ENCODE results near the gene SNX32. TPM values are rescaled to one million over a fixed set of nuclear protein-coding genes. Genes with fewer than 3 reads are reported as not detected.
A peak's percentile ranks its signal among the peaks of the same experiment; 100 is the strongest.

Gene SNX32
- total RNA-seq, 2 experiments from 2014 or later, result 0.33 to 0.61 TPM

DNA sequence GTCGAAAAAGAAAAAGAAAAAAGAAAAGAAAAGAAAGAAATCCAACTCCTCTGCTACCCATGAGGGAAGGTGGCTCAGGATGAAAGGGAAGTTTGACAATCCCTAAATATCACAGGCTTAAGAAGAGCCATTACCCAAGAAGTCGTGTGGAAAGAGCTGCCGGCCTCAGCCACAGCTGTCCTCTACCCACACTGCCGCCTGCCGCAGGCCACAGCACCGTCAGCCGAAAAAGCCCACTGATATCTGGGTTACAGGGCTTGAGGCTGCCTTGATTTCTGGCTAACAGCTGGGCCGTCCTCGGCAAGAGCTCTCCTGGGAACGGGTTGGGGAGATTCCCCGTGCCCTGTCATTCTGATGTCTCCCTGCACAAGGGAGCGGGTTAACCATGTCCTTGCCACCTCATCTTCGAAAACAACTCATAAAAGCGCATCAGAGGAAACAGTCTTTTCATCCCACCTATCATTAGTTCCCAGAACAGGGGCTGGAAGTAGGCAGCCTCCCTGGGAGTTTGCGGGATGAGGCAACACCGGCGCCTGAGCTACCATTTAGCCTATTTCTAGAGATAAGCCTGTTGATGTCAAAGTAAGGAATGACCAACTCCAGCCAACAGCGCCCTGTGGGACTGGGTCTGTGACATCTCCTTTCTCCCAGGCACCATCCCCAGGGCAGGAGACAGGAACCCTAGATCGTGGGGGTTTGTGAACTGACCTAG is 21.8 kb upstream of the SNX32 start:
- no peak overlapping the region for H3K27ac ChIP-seq (ENCODE audit: low read depth in 1 of 2, low read length in 2 of 2)
- no peaks in the 10 kb centered on the region for H3K9me3 Mint-ChIP-seq
- H3K36me3 Mint-ChIP-seq (ENCODE audit: low read depth), result no peaks in the 10 kb centered on the region
- H3K4me3 Mint-ChIP-seq, result no peak overlapping the region
- no peaks in the 10 kb centered on the region for H3K36me3 ChIP-seq (ENCODE audit: insufficient read depth, low read length)
- H3K9me3 ChIP-seq (ENCODE audit: control insufficient read depth in 1 of 2, insufficient read depth in 1 of 2, low read length in 2 of 2), result no peaks in the 10 kb centered on the region
- peaks cover 3% of the 10 kb centered on the region for H3K4me1 ChIP-seq (ENCODE audit: insufficient read depth, low read length)
- ChIA-PET POLR2A (no interaction called here), CTCF (no interaction called here)
- TF ChIP-seq, protein P1, sequence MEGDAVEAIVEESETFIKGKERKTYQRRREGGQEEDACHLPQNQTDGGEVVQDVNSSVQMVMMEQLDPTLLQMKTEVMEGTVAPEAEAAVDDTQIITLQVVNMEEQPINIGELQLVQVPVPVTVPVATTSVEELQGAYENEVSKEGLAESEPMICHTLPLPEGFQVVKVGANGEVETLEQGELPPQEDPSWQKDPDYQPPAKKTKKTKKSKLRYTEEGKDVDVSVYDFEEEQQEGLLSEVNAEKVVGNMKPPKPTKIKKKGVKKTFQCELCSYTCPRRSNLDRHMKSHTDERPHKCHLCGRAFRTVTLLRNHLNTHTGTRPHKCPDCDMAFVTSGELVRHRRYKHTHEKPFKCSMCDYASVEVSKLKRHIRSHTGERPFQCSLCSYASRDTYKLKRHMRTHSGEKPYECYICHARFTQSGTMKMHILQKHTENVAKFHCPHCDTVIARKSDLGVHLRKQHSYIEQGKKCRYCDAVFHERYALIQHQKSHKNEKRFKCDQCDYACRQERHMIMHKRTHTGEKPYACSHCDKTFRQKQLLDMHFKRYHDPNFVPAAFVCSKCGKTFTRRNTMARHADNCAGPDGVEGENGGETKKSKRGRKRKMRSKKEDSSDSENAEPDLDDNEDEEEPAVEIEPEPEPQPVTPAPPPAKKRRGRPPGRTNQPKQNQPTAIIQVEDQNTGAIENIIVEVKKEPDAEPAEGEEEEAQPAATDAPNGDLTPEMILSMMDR (IDR thresholded peaks at IDR 0.05), result no peak
- peaks cover 5% of the 10 kb centered on the region for H3K4me1 Mint-ChIP-seq (ENCODE audit: low read depth)
- ATAC-seq (ENCODE audit: poor library complexity) (no peak), DNase-seq (no peak)
- H3K4me3 ChIP-seq (ENCODE audit: low read length), result no peak overlapping the region
- H3K27ac Mint-ChIP-seq, result no peak overlapping the region
- H3K27me3 ChIP-seq (ENCODE audit: control insufficient read depth in 1 of 2, insufficient read depth in 2 of 2, low read length in 2 of 2), result no peaks in the 10 kb centered on the region
- H3K27me3 Mint-ChIP-seq, result peaks cover 4% of the 10 kb centered on the region
- intact Hi-C loops (cut with DNase I, micrococcal nuclease), result no loop called here

DNA sequence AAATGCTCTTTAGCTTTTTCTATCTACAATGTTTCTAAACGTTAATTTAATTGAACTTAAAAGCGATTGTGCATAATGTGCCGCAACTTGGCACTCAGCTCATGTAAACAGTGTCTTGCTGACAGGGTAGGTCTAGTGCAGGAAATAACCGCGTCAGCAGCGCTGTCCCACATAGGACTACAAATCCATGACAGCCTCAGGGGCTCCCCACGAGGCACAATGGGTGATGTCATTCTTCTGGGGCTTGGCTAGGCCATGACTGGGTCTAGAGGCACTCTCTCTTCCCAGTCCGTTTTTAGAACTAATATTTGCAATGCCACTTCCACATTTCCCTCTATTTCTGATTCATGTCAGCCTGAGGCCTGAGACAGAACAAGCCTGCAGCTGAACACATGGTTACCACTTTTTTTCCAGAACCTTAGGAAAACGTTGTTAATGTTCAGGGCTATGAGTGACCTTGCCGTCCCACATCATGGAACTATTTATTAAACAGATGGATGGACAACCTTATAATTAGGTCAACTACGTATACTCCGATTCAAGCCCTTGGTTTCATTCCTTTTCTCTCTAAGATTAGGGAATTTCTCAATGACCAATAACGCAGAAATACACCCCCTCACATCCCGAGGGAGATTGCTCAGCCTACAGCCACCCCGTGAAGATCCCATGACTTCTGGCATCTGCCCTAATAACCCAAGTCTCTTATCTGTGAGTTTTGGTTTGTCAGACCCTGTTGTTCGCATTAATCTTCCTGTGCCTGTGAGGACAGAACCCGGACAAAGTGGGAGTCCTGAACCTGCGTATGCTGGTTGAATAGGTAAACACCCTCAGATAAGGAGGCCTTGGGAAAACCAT is 19.4 kb upstream of the SNX32 start:
- intact Hi-C loops (cut with DNase I, micrococcal nuclease), result no loop called here
- Histone ChIP-seq H3K36me3 (ENCODE audit: insufficient read depth, low read length) (no peaks in the 10 kb centered on the region), H3K9me3 (ENCODE audit: control insufficient read depth in 1 of 2, insufficient read depth in 1 of 2, low read length in 2 of 2) (no peaks in the 10 kb centered on the region), H3K27ac (ENCODE audit: low read depth in 1 of 2, low read length in 2 of 2) (no peak overlapping the region), H3K27me3 (ENCODE audit: control insufficient read depth in 1 of 2, insufficient read depth in 2 of 2, low read length in 2 of 2) (no peaks in the 10 kb centered on the region), H3K4me3 (ENCODE audit: low read length) (no peak overlapping the region), H3K4me1 (ENCODE audit: insufficient read depth, low read length) (peaks cover 16% of the 10 kb centered on the region)
- DNase-seq (peak in 3 of 14 experiments; percentile 11 to 66 (median 37)), ATAC-seq (ENCODE audit: poor library complexity) (no peak)
- H3K4me3 Mint-ChIP-seq, result no peak overlapping the region
- peaks cover 11% of the 10 kb centered on the region for H3K4me1 Mint-ChIP-seq (ENCODE audit: low read depth)
- no peaks in the 10 kb centered on the region for H3K9me3 Mint-ChIP-seq
- no peaks in the 10 kb centered on the region for H3K36me3 Mint-ChIP-seq (ENCODE audit: low read depth)
- ChIA-PET POLR2A (no interaction called here), CTCF (interaction anchor here (1.0 to 4.5 kb wide), 2 partner anchors 35 to 37 kb away, joined by 3 to 39 read pairs; partner anchors contain the start of gene AP5B1)
- TF ChIP-seq, protein P1 (IDR thresholded peaks at IDR 0.05), result no peak
- no peak overlapping the region for H3K27ac Mint-ChIP-seq
- no peaks in the 10 kb centered on the region for H3K27me3 Mint-ChIP-seq

DNA sequence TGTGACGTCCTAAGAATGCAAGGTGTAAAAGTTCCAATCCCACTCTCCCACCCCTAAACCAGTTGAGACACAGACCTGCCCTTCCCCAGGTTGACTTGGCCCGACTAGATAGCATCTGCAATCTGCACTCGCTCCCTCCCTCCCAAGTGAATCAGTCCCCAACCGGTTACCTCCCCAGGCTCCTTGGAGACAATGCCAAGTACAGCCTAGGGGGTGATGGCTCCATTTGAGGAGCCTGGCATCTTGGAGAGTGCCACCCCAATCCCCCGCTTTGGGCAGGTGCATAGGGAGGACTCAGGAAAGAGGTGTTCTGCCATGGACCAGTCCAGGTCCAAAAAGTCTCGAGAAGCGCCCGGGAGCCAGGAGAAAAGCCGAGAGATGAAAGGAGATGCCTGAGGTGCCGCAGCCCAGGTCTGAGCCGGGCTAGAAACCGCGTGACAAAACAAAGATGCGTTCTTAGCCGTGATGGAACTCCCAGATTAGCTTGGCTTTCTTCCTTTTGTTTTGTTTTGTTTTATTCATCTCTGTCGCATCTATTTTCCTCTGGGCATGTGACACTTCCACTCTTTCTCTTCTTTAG is 18.7 kb upstream of the SNX32 start:
- Histone ChIP-seq H3K27me3 (ENCODE audit: control insufficient read depth in 1 of 2, insufficient read depth in 2 of 2, low read length in 2 of 2) (no peaks in the 10 kb centered on the region), H3K4me1 (ENCODE audit: insufficient read depth, low read length) (peaks cover 16% of the 10 kb centered on the region), H3K4me3 (ENCODE audit: low read length) (no peak overlapping the region), H3K27ac (ENCODE audit: low read depth in 1 of 2, low read length in 2 of 2) (no peak overlapping the region), H3K36me3 (ENCODE audit: insufficient read depth, low read length) (no peaks in the 10 kb centered on the region), H3K9me3 (ENCODE audit: control insufficient read depth in 1 of 2, insufficient read depth in 1 of 2, low read length in 2 of 2) (no peaks in the 10 kb centered on the region)
- TF ChIP-seq, protein P1 (IDR thresholded peaks at IDR 0.05), result no peak
- POLR2A ChIA-PET, result no interaction called here
- H3K36me3 Mint-ChIP-seq (ENCODE audit: low read depth), result no peaks in the 10 kb centered on the region
- ATAC-seq (ENCODE audit: poor library complexity) (no peak), DNase-seq (no peak)
- peaks cover 11% of the 10 kb centered on the region for H3K4me1 Mint-ChIP-seq (ENCODE audit: low read depth)
- no peaks in the 10 kb centered on the region for H3K27me3 Mint-ChIP-seq
- CTCF ChIA-PET, result interaction anchor here (4.5 kb wide), 1 partner anchor 35 kb away, joined by 39 read pairs; the partner anchor contains the start of gene AP5B1
- H3K9me3 Mint-ChIP-seq, result no peaks in the 10 kb centered on the region
- intact Hi-C loops (cut with DNase I, micrococcal nuclease), result no loop called here
- no peak overlapping the region for H3K4me3 Mint-ChIP-seq
- H3K27ac Mint-ChIP-seq, result no peak overlapping the region

Data from CD4-positive, alpha-beta T cell (primary cell).